22Rv1 (cell line): ENCODE measurements around the gene DNAL4.

Source experiments
- ZFX ChIP-seq: fragments of 450-650 bp; IDR thresholded peaks from 2 replicates; pipeline ENCODE4 v1.6.1; 2017; ENCODE audit warnings: antibody characterized with exemption, borderline replicate concordance
- TF ChIP-seq, protein P1 (sequence below): fragments of 450-650 bp; IDR thresholded peaks from 2 replicates; pipeline ENCODE4 v1.5.1; 2017; ENCODE audit warnings: mild to moderate bottlenecking

GRCh38 chr22:38740754-38741153 lies 53.2 kb downstream of the DNAL4 start:
- TF ChIP-seq, protein P1, sequence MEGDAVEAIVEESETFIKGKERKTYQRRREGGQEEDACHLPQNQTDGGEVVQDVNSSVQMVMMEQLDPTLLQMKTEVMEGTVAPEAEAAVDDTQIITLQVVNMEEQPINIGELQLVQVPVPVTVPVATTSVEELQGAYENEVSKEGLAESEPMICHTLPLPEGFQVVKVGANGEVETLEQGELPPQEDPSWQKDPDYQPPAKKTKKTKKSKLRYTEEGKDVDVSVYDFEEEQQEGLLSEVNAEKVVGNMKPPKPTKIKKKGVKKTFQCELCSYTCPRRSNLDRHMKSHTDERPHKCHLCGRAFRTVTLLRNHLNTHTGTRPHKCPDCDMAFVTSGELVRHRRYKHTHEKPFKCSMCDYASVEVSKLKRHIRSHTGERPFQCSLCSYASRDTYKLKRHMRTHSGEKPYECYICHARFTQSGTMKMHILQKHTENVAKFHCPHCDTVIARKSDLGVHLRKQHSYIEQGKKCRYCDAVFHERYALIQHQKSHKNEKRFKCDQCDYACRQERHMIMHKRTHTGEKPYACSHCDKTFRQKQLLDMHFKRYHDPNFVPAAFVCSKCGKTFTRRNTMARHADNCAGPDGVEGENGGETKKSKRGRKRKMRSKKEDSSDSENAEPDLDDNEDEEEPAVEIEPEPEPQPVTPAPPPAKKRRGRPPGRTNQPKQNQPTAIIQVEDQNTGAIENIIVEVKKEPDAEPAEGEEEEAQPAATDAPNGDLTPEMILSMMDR: no peak
- no peak for TF ChIP-seq ZFX
